ENCODE data around the gene TSPAN31.

Gene TSPAN31

GRCh38 chr12:57735198-57735855 lies 9.5 kb upstream of the TSPAN31 start:
- Histone ChIP-seq H3K4me1 (ENCODE audit: insufficient read depth, low read length) (peaks cover 15% of the 10 kb centered on the region), H3K79me2 (ENCODE audit: insufficient read depth, low read length) (peaks cover 16% of the 10 kb centered on the region), H4K20me1 (ENCODE audit: insufficient read depth, low read length) (peaks cover 15% of the 10 kb centered on the region), H3K9me3 (ENCODE audit: insufficient read depth, low read length, severe bottlenecking) (no peaks in the 10 kb centered on the region), H2AFZ (ENCODE audit: low read depth, low read length) (no peak overlapping the region), H3K27me3 (ENCODE audit: insufficient read depth, low read length, poor library complexity) (no peaks in the 10 kb centered on the region), H3K9ac (ENCODE audit: low read depth, low read length) (no peak overlapping the region), H3K4me3 (ENCODE audit: low read depth in 1 of 2, low read length in 2 of 2) (no peak overlapping the region), H3K27ac (ENCODE audit: low read length) (no peak overlapping the region), H3K36me3 (ENCODE audit: insufficient read depth, low read length) (peaks cover 55% of the 10 kb centered on the region), H3K4me2 (ENCODE audit: insufficient read depth, low read length) (no peak overlapping the region)
- DNase-seq (no peak), ATAC-seq (ENCODE audit: insufficient read depth, low read depth) (0 out of 3 replicates have a peak, but pooled peaks have one; percentile 5)
- TF ChIP-seq EZH2 (IDR thresholded peaks at IDR 0.05; ENCODE audit: borderline replicate concordance, low read depth, low read length, severe bottlenecking) (no peak), CTCF (IDR thresholded peaks at IDR 0.05; ENCODE audit: borderline replicate concordance, extremely low read depth, low read length, poor library complexity, severe bottlenecking) (no peak)

- H3K27ac ChIP-seq (ENCODE audit: low read length) = no peak overlapping the region
- no peaks in the 10 kb centered on the region for H3K27me3 ChIP-seq (ENCODE audit: insufficient read depth, low read length, poor library complexity)
- peaks cover 21% of the 10 kb centered on the region for H4K20me1 ChIP-seq (ENCODE audit: insufficient read depth, low read length)
- no peak overlapping the region for H2AFZ ChIP-seq (ENCODE audit: low read depth, low read length)
- DNase-seq (no peak), ATAC-seq (ENCODE audit: insufficient read depth, low read depth) (no peak)
- H3K9me3 ChIP-seq (ENCODE audit: insufficient read depth, low read length, severe bottlenecking) = no peaks in the 10 kb centered on the region
- no peak overlapping the region for H3K4me3 ChIP-seq (ENCODE audit: low read depth in 1 of 2, low read length in 2 of 2)
- peaks cover 24% of the 10 kb centered on the region for H3K79me2 ChIP-seq (ENCODE audit: insufficient read depth, low read length)
- peaks cover 47% of the 10 kb centered on the region for H3K36me3 ChIP-seq (ENCODE audit: insufficient read depth, low read length)
- H3K4me2 ChIP-seq (ENCODE audit: insufficient read depth, low read length) = no peak overlapping the region
- peaks cover 23% of the 10 kb centered on the region for H3K4me1 ChIP-seq (ENCODE audit: insufficient read depth, low read length)
- no peak overlapping the region for H3K9ac ChIP-seq (ENCODE audit: low read depth, low read length)
- TF ChIP-seq CTCF (IDR thresholded peaks at IDR 0.05; ENCODE audit: borderline replicate concordance, extremely low read depth, low read length, poor library complexity, severe bottlenecking) = no peak
- TF ChIP-seq EZH2 (IDR thresholded peaks at IDR 0.05; ENCODE audit: borderline replicate concordance, low read depth, low read length, severe bottlenecking) = no peak
Observed at GRCh38 chr12:57735952-57736740, 8.7 kb upstream of the TSPAN31 start.

- no peak overlapping the region for H3K4me3 ChIP-seq (ENCODE audit: low read depth in 1 of 2, low read length in 2 of 2)
- no peak overlapping the region for H2AFZ ChIP-seq (ENCODE audit: low read depth, low read length)
- H3K27me3 ChIP-seq (ENCODE audit: insufficient read depth, low read length, poor library complexity) = no peaks in the 10 kb centered on the region
Observed at GRCh38 chr12:57736741-57737466, 7.9 kb upstream of the TSPAN31 start.

More at GRCh38 chr12:57736741-57737466, 7.9 kb upstream of the TSPAN31 start:
- TF ChIP-seq EZH2 (IDR thresholded peaks at IDR 0.05; ENCODE audit: borderline replicate concordance, low read depth, low read length, severe bottlenecking) = no peak
- TF ChIP-seq CTCF (IDR thresholded peaks at IDR 0.05; ENCODE audit: borderline replicate concordance, extremely low read depth, low read length, poor library complexity, severe bottlenecking) = no peak
- Histone ChIP-seq H3K36me3 (ENCODE audit: insufficient read depth, low read length) (peaks cover 39% of the 10 kb centered on the region), H3K9me3 (ENCODE audit: insufficient read depth, low read length, severe bottlenecking) (no peaks in the 10 kb centered on the region), H3K79me2 (ENCODE audit: insufficient read depth, low read length) (peaks cover 32% of the 10 kb centered on the region), H3K27ac (ENCODE audit: low read length) (no peak overlapping the region), H3K9ac (ENCODE audit: low read depth, low read length) (no peak overlapping the region), H3K4me1 (ENCODE audit: insufficient read depth, low read length) (peaks cover 31% of the 10 kb centered on the region), H4K20me1 (ENCODE audit: insufficient read depth, low read length) (peaks cover 21% of the 10 kb centered on the region), H3K4me2 (ENCODE audit: insufficient read depth, low read length) (no peak overlapping the region)
- DNase-seq = no peak
- ATAC-seq (ENCODE audit: insufficient read depth, low read depth) = no peak

All from DND-41 (cell line).